Tibial nerve (tissue), 3 donors: ENCODE results near the gene PSKH1.

Experiments used
- CTCF ChIP-seq, 5 experiments: fragments of 200-600 bp in 3 of 5; fragments of 450-650 bp in 2 of 5; sonication (generic) in 3 of 5; IDR thresholded peaks; one replicate each; pipeline ENCODE4 v1.5.1; 2016 to 2019; ENCODE audit warnings: antibody characterized with exemption in 5 of 5, mild to moderate bottlenecking in 3 of 5, moderate library complexity in 2 of 5
- POLR2A ChIP-seq, 2 donors: fragments of 450-650 bp; IDR thresholded peaks; one replicate each; pipeline ENCODE4 v1.6.1; 2017; ENCODE audit warnings: antibody characterized with exemption in 2 of 2, mild to moderate bottlenecking in 2 of 2, moderate library complexity in 2 of 2

GRCh38 chr16:67881621-67882161, 11.4 kb upstream of the PSKH1 start:
- TF ChIP-seq CTCF (IDR thresholded peaks at IDR 0.05) (no peak), POLR2A (IDR thresholded peaks at IDR 0.05) (no peak)
